GM18505 (cell line): Measurements from ENCODE around the gene SH3BP5.

Experiments
- ATAC-seq: cut with Tn5 transposase; IDR thresholded peaks from one replicate; pipeline ENCODE4 v1.9.1; 2021; ENCODE audit not compliant: unreplicated experiment
- POLR2A ChIP-seq: IDR thresholded peaks from 4 replicates; pipeline ENCODE4 v1.6.1; 2011; ENCODE audit warnings: borderline replicate concordance; ENCODE audit not compliant: insufficient read depth, insufficient read length; ENCODE audit errors: extremely low read depth

The SH3BP5 gene

GRCh38 chr3:15279205-15279604 lies 53.2 kb downstream of the SH3BP5 start:
- TF ChIP-seq POLR2A, result no peak
- no peak for ATAC-seq

- ATAC-seq, result no peak
- TF ChIP-seq POLR2A, result no peak
Measured at GRCh38 chr3:15277861-15278500, 54.4 kb downstream of the SH3BP5 start.

DNA sequence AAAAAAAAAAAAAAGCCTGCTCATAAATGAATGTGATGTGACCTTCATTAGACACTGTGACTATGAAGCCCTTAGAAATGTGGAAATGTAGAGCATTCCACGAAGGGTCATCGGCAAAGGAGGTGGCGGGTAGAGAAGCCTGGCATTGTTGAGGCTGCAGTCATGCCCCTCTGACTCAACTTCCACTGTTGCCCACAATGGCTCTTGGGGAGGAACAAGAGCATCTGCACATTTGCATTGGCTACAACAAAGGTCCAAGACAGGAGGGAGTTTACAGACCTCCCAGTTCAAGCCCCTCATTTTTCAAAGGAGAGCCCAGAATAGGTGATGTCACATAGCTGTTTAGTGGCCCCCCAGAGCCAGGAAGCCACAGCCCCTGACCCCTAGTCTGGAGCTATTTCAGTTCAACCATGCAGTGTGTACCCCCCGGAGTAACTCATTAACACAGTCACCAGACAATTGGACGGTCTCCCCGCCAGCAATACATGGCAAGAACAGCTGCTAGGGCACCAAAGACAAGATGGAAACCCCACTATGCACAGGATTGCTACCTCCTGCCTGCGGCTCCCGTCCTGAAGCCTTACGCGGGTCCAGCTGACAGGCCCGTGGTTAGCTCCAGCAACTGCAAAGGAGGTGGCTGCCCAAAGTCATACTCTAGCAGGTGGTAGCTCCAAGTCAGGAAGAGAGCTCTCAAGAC lies 56.2 kb downstream of the SH3BP5 start:
- ATAC-seq, result no peak
- no peak for TF ChIP-seq POLR2A

DNA sequence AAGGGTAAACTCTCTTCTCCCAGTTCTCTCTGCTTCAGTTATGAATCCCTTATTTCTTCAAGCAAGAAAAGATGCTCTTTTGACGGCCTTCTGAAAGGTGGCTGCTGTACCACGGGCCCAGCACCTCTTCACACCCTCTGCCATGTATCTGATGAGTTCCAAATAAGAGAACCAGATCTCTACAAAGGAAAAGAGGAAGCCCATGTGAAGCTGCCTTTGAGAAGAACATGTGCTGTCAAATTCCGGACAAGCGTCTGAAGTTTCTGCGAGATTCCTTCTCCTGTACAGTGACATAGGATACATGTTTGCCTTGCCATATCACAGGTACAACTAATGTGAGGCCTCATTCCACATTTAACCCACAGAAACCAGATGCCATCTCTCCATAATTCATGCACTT lies 59.2 kb downstream of the SH3BP5 start:
- no peak for ATAC-seq
- TF ChIP-seq POLR2A, result no peak

DNA sequence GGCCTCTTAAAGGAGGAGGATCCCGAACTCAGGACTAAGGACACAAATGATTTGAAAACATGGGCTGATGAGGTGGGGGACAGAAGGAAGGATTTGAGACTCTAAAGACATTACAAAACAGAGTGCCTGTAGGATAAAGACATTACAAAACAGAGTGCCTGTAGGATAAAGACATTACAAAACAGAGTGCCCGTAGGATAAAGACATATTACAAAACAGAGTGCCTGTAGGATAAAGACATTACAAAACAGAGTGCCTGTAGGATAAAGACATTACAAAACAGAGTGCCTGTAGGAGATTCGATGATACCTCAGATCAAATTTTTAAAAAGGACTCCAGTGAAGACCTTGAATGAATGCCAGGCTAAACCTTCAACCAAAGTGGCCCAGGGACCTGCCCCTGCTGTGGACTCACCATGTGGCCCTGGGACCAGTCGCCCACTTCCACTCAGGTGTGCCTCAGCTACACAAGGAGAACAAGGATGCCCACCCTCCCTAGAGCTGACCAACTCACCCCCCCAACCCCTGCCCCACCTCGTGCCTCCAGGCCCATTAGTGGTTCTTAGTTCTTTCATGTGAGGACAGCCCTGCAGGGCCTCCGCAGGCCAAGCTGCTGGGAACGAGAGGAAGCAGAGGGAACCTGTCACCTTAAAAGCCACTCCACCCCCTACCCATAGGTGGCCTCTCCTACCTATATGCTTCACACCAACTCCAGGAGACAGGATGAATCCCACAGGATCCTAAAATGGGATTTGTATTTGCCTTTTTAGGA lies 59.8 kb downstream of the SH3BP5 start:
- TF ChIP-seq POLR2A, result no peak
- no peak for ATAC-seq

DNA sequence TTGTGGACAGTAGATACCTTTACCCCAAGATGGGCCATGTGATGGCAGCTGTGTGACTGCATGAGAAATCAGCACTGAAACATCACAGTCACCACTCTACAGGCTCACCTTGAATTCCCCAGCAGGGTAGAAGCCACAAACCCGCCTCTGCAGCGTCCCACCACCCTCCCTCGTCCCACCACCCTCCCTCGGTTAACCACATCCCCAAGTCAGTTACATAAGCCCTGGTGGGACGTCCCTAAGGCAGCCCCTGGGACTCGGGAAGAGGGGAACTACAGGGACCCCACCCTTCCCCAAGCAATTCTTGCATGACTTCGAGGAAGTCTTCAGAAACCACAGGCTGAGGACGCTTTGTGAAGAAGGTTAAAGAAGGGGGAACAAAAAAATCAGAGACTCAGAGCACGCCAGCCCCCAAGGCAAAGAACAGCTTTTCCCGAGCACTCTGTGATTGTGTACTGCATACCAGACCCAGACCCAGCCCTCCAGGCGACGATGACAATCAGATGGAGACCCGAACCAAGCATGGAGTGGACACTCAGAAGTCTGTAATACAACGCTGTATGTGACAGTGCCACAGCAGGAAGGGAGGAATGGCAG lies 60.5 kb downstream of the SH3BP5 start:
- TF ChIP-seq POLR2A, result no peak
- peak; percentile 61 for ATAC-seq

- ATAC-seq, result no peak
- TF ChIP-seq POLR2A, result no peak
Measured at GRCh38 chr3:15271030-15271429, 61.4 kb downstream of the SH3BP5 start.

GRCh38 chr3:15269091-15269989 lies 63.0 kb downstream of the SH3BP5 start:
- TF ChIP-seq POLR2A, result peak; percentile 67
- ATAC-seq, result peak; percentile 60

DNA sequence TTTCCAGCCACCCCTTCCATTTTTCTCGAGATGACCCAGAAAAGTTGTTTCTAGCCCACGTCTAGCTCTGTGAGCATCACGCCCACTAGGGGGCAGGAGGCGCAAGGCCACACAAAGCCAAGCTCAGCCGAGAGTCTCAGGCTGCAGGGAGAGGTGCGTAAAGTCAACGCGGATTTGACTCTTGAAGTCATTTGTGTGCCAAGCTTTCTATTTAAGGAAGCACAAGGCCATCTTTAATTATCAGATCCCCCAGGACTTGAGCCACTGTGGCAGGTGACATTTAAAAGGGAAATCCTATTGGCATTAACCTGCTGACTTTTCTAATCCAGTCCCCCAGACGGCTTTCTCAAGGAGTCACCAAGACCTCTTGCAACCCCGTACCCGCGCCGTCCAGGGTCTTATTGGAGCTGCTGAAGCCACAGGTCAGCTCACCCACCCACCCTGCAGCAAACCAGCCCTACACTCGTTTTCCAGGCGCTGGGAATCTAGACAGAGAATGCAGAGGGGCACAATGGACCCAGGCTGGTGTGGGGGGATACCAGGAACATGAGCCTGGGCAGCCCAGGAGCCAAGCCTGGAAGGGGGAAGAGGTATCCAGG lies 64.3 kb downstream of the SH3BP5 start:
- ATAC-seq, result no peak
- TF ChIP-seq POLR2A, result no peak

DNA sequence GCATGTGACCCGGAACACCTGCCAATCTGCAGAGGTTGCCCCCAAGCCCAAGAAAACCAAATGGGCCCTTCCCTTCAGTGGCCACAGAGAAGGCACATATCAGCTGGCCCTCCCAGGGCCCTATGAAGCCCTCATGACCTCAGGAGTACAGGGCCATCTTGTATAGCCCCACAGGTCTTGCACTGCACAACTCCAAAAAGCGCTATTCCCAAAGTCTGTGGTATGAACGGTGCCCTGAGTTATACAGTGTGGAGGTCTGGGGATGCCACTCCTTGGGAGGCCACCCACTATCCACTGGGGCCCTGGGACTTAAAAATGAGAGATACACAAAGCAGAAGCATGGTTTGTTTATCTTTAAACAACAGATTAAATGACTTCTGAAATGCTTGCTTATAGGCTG lies 64.9 kb downstream of the SH3BP5 start:
- TF ChIP-seq POLR2A, result no peak
- ATAC-seq, result no peak

DNA sequence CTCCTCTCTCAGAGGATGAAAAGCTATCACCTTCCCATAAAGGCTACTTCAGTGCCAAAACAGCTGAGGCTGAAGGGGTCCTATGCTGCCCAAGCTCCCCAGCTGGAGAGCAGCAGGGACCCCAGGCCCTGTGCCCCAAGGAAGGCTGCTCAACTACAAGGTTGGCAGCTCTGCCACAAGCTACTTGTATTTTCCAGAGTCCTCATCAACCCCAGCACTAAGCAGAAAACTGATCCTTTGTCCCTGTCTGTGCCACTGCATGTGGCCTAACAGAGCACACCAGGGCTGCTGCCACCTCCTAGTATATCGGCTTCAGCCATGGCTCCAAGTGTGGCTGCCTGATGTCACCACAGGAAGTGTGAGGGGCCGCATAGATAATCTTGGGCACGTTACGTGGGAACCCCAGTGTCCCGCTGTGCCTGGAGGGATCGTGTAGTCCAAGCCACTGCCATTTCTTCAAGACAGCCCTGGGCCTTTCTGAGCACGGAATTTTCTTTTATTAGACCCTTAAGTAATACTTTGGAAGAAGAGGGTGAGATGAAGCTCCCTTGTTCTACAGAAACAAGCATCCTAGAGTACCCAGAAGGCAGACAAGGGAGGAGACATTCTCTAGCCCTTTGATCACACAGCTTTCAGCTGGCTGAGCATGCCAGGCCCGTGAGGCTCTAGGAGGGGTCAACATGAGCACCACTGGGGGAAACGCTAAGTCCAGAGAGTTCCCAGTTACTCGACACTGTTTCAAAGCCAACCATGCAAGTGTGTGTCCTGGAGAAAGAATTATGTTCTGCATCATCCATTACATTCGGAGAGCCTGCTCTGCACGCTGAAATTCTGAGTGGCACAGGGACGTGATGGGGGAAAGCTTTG lies 65.6 kb downstream of the SH3BP5 start:
- ATAC-seq, result no peak
- no peak for TF ChIP-seq POLR2A

GRCh38 chr3:15265655-15266509 lies 66.5 kb downstream of the SH3BP5 start:
- no peak for ATAC-seq

More at GRCh38 chr3:15265655-15266509, 66.5 kb downstream of the SH3BP5 start:
- no peak for TF ChIP-seq POLR2A
